ENCODE results near the gene GRIK3.

GRIK3 gene

DNA sequence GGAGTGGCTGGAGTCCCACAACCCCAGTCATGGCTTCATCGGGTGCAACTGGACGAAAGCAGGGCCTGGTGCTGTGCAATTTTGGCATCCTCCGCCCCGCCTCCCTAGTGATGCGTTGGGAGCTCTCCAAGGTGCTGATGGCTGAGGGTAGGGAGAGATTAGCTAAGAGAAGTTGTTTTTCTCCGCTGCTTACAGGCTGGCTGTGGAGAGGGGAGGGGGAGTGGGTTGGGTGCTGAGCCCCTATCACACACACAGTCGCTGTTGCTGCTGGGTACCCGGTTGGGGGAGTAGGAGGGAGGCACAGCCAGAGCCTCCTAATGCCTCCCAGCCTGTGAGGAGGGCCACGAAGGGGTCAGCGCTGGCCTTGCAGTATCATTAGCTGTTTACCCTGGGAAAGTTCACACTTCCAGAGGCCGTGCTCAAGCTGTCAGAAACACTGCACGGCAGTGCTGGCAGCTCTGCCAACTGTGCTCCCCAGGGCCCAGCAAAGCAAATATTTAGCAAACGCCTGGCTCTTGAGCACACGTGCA is 110.0 kb downstream of the GRIK3 start:
- in situ Hi-C loops (cut with HindIII; ENCODE audit: low sequenced_read_pairs): no loop called here
- TF ChIP-seq, protein P1, sequence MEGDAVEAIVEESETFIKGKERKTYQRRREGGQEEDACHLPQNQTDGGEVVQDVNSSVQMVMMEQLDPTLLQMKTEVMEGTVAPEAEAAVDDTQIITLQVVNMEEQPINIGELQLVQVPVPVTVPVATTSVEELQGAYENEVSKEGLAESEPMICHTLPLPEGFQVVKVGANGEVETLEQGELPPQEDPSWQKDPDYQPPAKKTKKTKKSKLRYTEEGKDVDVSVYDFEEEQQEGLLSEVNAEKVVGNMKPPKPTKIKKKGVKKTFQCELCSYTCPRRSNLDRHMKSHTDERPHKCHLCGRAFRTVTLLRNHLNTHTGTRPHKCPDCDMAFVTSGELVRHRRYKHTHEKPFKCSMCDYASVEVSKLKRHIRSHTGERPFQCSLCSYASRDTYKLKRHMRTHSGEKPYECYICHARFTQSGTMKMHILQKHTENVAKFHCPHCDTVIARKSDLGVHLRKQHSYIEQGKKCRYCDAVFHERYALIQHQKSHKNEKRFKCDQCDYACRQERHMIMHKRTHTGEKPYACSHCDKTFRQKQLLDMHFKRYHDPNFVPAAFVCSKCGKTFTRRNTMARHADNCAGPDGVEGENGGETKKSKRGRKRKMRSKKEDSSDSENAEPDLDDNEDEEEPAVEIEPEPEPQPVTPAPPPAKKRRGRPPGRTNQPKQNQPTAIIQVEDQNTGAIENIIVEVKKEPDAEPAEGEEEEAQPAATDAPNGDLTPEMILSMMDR (IDR thresholded peaks at IDR 0.05; ENCODE audit: low read depth, low read length): no peak
- DNase-seq (ENCODE audit: low read depth, low spot score): peak; percentile 0

DNA sequence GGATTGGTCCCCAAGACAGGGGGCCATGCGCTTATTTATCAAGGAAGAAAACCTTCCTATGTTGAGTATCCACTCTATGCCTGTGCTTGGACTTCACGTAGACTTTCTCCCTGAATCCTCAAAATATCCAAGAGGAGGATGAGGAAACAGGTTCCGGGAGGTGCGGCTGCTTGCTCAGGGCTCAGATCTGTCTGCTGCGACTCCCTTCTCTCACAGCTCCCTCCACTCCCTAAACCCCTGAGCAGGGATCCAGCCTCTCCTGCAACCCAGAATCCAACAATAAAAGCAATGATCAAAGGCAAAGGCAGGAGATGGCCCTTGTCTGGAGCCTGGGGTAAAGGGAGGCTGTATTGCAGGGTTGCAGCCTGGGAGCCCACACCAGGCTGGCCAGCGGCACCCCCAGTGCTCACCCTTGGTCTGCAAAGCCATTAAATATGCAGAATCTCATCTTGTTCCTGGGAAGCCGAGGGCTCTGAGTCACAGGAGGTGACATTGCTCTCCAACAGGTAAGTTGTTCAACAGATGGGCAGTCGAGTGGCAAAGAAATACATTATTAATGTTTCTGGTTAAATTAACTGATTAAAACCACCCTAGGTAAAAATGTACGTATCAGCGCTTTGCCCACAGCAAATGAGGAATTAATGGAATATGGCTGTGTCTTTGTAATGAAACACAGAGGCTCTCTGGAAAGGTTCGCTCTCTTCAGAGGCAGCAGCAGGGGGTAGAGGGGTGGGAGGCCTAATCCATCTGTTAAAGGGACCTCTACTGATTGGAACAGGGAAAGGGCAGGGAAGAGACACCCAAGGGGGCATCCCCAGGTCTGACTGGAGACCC is 111.5 kb downstream of the GRIK3 start:
- DNase-seq (ENCODE audit: low read depth, low spot score): no peak
- in situ Hi-C loops (cut with HindIII; ENCODE audit: low sequenced_read_pairs): no loop called here
- H3K4me3 ChIP-seq (ENCODE audit: low read depth, low read length): no peak overlapping the region
- TF ChIP-seq, protein P1 (IDR thresholded peaks at IDR 0.05; ENCODE audit: low read depth, low read length): no peak

More for the DNA sequence above, 110.0 kb downstream of the GRIK3 start:
- no peak overlapping the region for H3K4me3 ChIP-seq (ENCODE audit: low read depth, low read length)

DNA sequence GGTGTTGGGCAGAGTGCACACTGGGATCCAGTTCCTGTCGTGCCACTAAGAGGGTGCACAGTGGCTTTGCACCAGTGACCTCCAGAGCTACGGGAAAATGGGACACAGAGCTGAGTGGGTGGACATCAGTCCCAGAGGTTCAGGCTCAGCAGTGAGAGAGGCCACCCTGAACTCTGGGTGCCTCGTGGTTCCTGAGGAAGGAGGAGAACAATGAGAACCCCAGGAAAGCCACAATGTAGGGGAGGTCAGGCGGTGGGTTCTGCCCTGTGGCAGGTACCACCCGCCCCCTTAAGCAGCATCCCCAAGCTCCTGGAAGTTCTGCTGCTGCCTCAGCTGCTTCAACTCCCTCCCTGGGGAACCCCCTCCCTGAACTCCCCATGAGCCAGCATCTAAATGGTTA is 112.2 kb downstream of the GRIK3 start:
- in situ Hi-C loops (cut with HindIII; ENCODE audit: low sequenced_read_pairs): no loop called here
- TF ChIP-seq, protein P1 (IDR thresholded peaks at IDR 0.05; ENCODE audit: low read depth, low read length): no peak
- H3K4me3 ChIP-seq (ENCODE audit: low read depth, low read length): no peak overlapping the region
- DNase-seq (ENCODE audit: low read depth, low spot score): no peak

DNA sequence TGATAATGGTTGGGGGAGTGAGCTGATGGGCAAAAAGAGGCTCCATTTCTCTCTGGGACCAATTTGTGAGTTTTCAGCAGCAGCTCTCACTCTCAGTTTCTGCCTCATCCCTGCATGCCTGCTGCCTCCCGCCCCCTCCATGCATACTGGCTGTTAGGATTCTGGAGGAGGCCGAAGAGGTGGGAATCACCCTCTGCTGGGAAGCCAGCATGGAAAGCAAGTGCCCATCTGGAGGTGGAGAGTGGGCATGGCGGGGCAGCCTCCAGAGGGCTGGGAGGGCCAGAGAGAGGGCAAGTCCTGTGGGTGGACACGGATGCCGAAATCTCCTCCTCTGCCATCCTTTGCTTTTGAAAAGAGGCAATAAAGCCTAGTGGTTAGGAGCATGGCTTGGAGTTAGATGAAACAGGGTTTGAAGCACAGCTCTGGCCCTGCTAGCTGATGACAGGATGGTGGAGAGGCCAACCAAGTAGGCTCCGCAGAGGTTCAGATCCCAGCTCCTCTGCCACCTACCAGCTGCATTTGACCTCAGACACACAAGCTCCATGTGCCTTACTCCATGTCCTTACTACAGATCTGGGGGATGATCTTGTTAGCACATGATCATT is 113.4 kb downstream of the GRIK3 start:
- in situ Hi-C loops (cut with HindIII; ENCODE audit: low sequenced_read_pairs): no loop called here
- TF ChIP-seq, protein P1 (IDR thresholded peaks at IDR 0.05; ENCODE audit: low read depth, low read length): no peak
- no peak overlapping the region for H3K4me3 ChIP-seq (ENCODE audit: low read depth, low read length)
- DNase-seq (ENCODE audit: low read depth, low spot score): no peak

DNA sequence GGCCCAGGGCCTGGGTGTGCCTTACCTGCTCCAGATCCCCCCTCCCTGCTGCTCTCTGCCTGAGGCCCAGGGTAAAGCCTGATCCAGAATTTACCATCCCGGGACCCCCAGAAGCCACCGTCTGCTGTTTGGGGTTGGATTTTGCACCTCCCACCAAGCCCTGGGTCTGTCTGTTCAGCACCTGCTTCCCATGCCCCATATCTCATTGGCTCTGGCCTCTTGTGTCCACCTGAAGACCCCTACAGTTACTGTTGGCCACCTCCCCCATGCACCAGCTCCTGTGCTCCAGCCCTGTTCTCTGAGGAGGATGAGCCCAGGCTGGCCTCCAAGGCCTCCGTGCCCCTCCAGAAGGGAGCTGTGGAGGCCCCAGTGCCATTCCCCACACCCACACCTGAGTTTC is 113.9 kb downstream of the GRIK3 start:
- no peak overlapping the region for H3K4me3 ChIP-seq (ENCODE audit: low read depth, low read length)
- in situ Hi-C loops (cut with HindIII; ENCODE audit: low sequenced_read_pairs): no loop called here
- TF ChIP-seq, protein P1 (IDR thresholded peaks at IDR 0.05; ENCODE audit: low read depth, low read length): no peak
- no peak for DNase-seq (ENCODE audit: low read depth, low spot score)

DNA sequence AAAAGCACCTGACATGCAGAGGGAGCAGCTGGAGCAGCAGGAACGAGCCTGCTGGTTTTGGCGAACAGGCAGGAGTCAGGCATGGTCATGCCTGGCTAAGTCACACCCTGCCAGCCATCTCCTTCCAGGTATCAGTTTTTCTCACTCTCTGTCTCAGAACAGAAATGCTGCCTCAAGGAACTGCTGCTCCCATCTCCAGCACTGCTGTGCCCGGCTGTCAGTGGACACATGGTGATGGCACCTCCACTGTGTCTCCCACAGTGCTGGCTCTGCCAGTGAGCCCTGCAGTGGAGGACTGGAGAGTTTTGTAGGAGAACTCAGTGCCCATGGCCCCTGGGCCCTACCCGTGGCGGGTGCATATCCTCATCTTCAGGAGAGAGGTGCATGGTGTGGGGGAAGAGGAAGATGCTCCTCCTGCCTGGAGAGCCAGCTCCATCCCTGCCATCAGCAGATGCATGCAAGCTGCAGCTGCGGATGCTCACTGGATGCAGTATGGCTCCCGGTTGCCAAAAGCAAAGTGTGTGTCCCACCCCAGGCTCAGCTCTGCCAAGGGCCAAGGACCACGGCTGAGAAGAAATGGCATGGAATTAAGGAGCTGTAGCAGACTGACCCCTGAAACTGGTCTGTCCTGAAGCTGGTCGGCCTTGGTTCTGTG is 114.7 kb downstream of the GRIK3 start:
- no peak for DNase-seq (ENCODE audit: low read depth, low spot score)
- no peak overlapping the region for H3K4me3 ChIP-seq (ENCODE audit: low read depth, low read length)
- TF ChIP-seq, protein P1 (IDR thresholded peaks at IDR 0.05; ENCODE audit: low read depth, low read length): no peak
- in situ Hi-C loops (cut with HindIII; ENCODE audit: low sequenced_read_pairs): no loop called here
